ENCODE measurements around the gene NHLRC1. TPM values are rescaled to one million over a fixed set of nuclear protein-coding genes. Genes with fewer than 3 reads are reported as not detected.

Gene NHLRC1
- total RNA-seq (1 to 10 TPM; 3.1 to 3.8 TPM), polyA plus RNA-seq (ENCODE audit: insufficient read depth, low read depth, low replicate concordance) (2.1 TPM)
- long read RNA-seq, donor 1, partial matches to known transcripts, result 0 of 1 reads
- long read RNA-seq, donor 1, other reads (novel, unspliced or antisense), result 0 of 1 reads
- long read RNA-seq, donor 2, result 0 reads

DNA sequence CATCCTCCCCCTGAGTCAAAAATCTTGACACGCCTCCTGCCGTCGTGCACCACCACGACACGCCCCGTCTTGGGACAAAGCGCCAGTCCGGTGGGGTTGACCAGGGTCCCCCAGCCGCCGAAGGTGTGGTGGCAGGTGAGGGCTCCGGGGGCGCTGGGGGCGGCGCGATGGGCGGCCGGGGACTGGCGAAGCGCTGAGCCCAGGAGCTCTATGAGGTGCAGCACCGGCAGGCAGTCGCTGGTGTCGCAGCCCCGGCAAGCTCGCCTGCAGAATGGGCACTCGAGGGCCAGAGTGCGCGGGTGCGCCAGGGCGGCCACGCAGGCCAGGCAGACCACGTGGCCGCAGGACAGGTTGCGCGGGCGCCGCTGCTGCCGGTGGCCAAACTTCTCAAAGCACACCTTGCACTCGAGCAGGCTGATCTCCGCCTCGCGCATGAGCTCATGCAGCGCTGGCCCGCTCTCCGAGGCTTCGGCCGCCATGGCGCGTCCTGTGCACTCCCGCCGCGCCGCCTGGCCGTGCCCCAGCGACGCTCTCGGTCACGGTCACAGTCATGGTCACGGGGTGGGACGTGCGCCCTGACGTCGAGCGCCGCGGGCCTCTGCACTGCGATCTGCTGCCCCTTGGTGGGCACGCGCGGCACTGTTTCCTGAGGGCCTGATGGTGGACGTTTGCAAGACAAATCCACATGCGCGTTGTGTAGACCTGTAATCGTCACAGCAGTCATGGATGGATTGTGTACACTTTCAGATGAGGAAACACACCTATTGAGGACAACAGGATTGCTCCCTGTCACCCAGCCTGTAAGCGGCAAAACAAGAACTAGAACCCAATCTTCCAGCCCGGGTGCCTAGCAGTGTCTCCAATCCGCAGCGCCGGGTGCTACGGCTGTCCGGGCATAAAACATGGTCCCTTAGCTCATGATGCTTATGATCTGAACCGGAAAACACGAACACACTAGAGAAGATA lies at the start of gene NHLRC1:
TSS of gene NHLRC1 (minus strand) at position 550 of the 966 bp plus-strand sequence. CDS start at position 479, 71 bp downstream.
- TF ChIP-seq CTCF (IDR thresholded peaks at IDR 0.05) (peak; percentile 81 to 97 (median 95)), POLR2A (IDR thresholded peaks at IDR 0.05) (no peak)
- no peaks in the 10 kb centered on the region for H3K36me3 ChIP-seq (ENCODE audit: low read depth, missing control alignments)
- peak within 1 kb of the TSS in 1 of 2 donors; percentile 41 for H3K27ac ChIP-seq
- no peaks in the 10 kb centered on the region for H3K27me3 ChIP-seq
- intact Hi-C loops (cut with DNase I; ENCODE audit: low total_unique reads), result loop anchor here (10.0 kb wide), 1 partner anchor 318 kb away; no protein-coding TSS in a partner anchor
- DNase-seq, result peak; percentile 93
- peak within 1 kb of the TSS; percentile 54 to 59 for H3K4me3 ChIP-seq
- no peaks in the 10 kb centered on the region for H3K9me3 ChIP-seq
- WGBS, 2 donors, result 14 to 24% methylated on average over 19 to 58 of the region's 82 CpGs
- no peaks in the 10 kb centered on the region for H3K4me1 ChIP-seq

GRCh38 chr6:18171871-18172270 lies 49.4 kb upstream of the NHLRC1 start:
- no peaks in the 10 kb centered on the region for H3K36me3 ChIP-seq (ENCODE audit: low read depth, missing control alignments)
- H3K27me3 ChIP-seq, result no peaks in the 10 kb centered on the region
- H3K4me3 ChIP-seq, result no peak overlapping the region
- intact Hi-C loops (cut with DNase I; ENCODE audit: low total_unique reads), result no loop called here
- no peak for DNase-seq
- TF ChIP-seq CTCF (IDR thresholded peaks at IDR 0.05) (no peak), POLR2A (IDR thresholded peaks at IDR 0.05) (no peak)
- no peak overlapping the region for H3K27ac ChIP-seq
- 83 to 84% methylated on average over 7 of the region's 7 CpGs for WGBS, 2 donors
- no peaks in the 10 kb centered on the region for H3K9me3 ChIP-seq
- no peaks in the 10 kb centered on the region for H3K4me1 ChIP-seq

DNA sequence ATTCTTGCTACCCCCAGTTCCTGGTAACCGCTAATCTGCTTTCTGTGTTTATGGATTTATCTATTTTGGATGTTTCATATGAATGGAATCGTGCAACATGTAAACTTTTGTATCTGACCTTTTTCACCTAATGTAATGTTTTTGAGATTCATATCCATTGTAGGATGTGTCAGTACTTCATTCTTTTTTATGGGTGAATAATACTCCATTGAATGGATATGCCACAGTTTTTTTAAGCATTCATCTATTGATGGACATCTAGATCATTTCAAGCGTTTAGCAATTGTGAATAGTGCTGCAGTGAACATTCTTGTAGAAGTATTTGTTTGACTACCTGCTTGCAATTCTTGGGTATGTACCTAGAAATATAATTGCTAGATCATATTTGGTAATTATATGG lies 45.8 kb upstream of the NHLRC1 start:
- intact Hi-C loops (cut with DNase I; ENCODE audit: low total_unique reads), result no loop called here
- 96% methylated on average over 3 of the region's 3 CpGs for WGBS, 2 donors
- H3K4me1 ChIP-seq, result no peaks in the 10 kb centered on the region
- no peaks in the 10 kb centered on the region for H3K9me3 ChIP-seq
- TF ChIP-seq POLR2A (IDR thresholded peaks at IDR 0.05) (no peak), CTCF (IDR thresholded peaks at IDR 0.05) (no peak)
- H3K4me3 ChIP-seq, result no peak overlapping the region
- H3K27ac ChIP-seq, result no peak overlapping the region
- DNase-seq, result no peak
- H3K36me3 ChIP-seq (ENCODE audit: low read depth, missing control alignments), result no peaks in the 10 kb centered on the region
- H3K27me3 ChIP-seq, result no peaks in the 10 kb centered on the region

GRCh38 chr6:18166312-18167036 lies 44.0 kb upstream of the NHLRC1 start:
- Histone ChIP-seq H3K27ac (no peak overlapping the region), H3K4me1 (no peaks in the 10 kb centered on the region), H3K36me3 (ENCODE audit: low read depth, missing control alignments) (no peaks in the 10 kb centered on the region), H3K4me3 (no peak overlapping the region), H3K27me3 (no peaks in the 10 kb centered on the region), H3K9me3 (no peaks in the 10 kb centered on the region)
- intact Hi-C loops (cut with DNase I; ENCODE audit: low total_unique reads), result no loop called here
- DNase-seq, result no peak
- 92 to 97% methylated on average over 2 of the region's 2 CpGs for WGBS, 2 donors
- TF ChIP-seq POLR2A (IDR thresholded peaks at IDR 0.05), result no peak
- TF ChIP-seq CTCF (IDR thresholded peaks at IDR 0.05), result no peak

Data from testis (tissue), 5 donors.